IMR-90 (cell line): Measurements from ENCODE around the gene CDH26. TPM values are rescaled to one million over a fixed set of nuclear protein-coding genes. Genes with fewer than 3 reads are reported as not detected.
A peak's percentile ranks its signal among the peaks of the same experiment; 100 is the strongest.

Experiments
- ATAC-seq: fragments of 200-7000 bp; cut with Tn5 transposase; 2 replicates; pipeline ENCODE4 v1.9.1; 2020; ENCODE audit warnings: low read depth, mild to moderate bottlenecking, moderate library complexity
- BruUV-seq: library from RNA; stranded (reverse); fragments of 400-500 nt; replicated peaks from 2 replicates; lab custom pipeline; 2021; lab: Mats Ljungman, UMichigan
- CTCF ChIA-PET: fragments of 300-600 bp; formaldehyde crosslinking; extraction: SDS; loops from one replicate; lab custom pipeline; 2021; ENCODE audit warnings: antibody characterized with exemption; lab: Yijun Ruan, JAX
- POLR2A ChIA-PET: fragments of 300-600 bp; sonication (Branson Sonifier 250); formaldehyde crosslinking; loops from one replicate; lab custom pipeline; 2022; ENCODE audit warnings: antibody characterized with exemption; ENCODE audit not compliant: unreplicated experiment; lab: Charles Lee
- DNase-seq: peaks from one replicate; pipeline ENCODE4 v3.0.0; 2013
- H2AFZ ChIP-seq: replicated peaks from 2 replicates; pipeline ENCODE3; 2013; ENCODE audit warnings: low read length, mild to moderate bottlenecking; ENCODE audit not compliant: poor library complexity
- H2AK5ac ChIP-seq: 2 replicates; pipeline ENCODE4 v1.6.1; 2013; ENCODE audit warnings: low read depth, low read length, inconsistent platforms
- H2AK9ac ChIP-seq: replicated peaks from 2 replicates; pipeline ENCODE3; 2013; ENCODE audit warnings: mild to moderate bottlenecking, low read depth, low read length, moderate library complexity; ENCODE audit not compliant: poor library complexity
- H2BK120ac ChIP-seq: 2 replicates; pipeline ENCODE4 v1.6.1; 2013; ENCODE audit warnings: low read depth, low read length, inconsistent platforms
- H2BK15ac ChIP-seq: 3 replicates; pipeline ENCODE4 v1.6.1; 2013; ENCODE audit warnings: low read depth, low read length, inconsistent platforms
- H2BK20ac ChIP-seq: 2 replicates; pipeline ENCODE4 v1.6.1; 2013; ENCODE audit warnings: low read depth, mild to moderate bottlenecking, inconsistent platforms, low read length, moderate library complexity
- H2BK5ac ChIP-seq: 2 replicates; pipeline ENCODE4 v1.6.1; 2013; ENCODE audit warnings: mild to moderate bottlenecking, low read depth, low read length, inconsistent platforms; ENCODE audit not compliant: poor library complexity, severe bottlenecking
- H3K14ac ChIP-seq: replicated peaks from 2 replicates; pipeline ENCODE4 v1.6.1; 2013; ENCODE audit warnings: low read depth, low read length, inconsistent platforms
- H3K18ac ChIP-seq: 2 replicates; pipeline ENCODE4 v1.6.1; 2013; ENCODE audit warnings: low read depth, low read length, control low read depth
- H3K23ac ChIP-seq: 2 replicates; pipeline ENCODE4 v1.6.1; 2013; ENCODE audit warnings: low read depth, low read length, inconsistent platforms
- H3K27ac ChIP-seq: 2 replicates; pipeline ENCODE4 v1.5.1; 2013; ENCODE audit warnings: mild to moderate bottlenecking, control low read depth, low read length; ENCODE audit not compliant: insufficient read depth
- H3K27me3 ChIP-seq: 2 replicates; pipeline ENCODE4 v1.6.1; 2013; ENCODE audit warnings: low read length; ENCODE audit not compliant: control insufficient read depth, insufficient read depth
- H3K36me3 ChIP-seq: 2 replicates; pipeline ENCODE4 v1.6.1; 2013; ENCODE audit warnings: low read length, mixed read lengths; ENCODE audit not compliant: control insufficient read depth, insufficient read depth
- H3K4ac ChIP-seq: 2 replicates; pipeline ENCODE4 v1.6.1; 2013; ENCODE audit warnings: low read depth, low read length, inconsistent platforms
- H3K4me1 ChIP-seq: 2 replicates; pipeline ENCODE4 v1.6.1; 2013; ENCODE audit warnings: low read length, mixed read lengths; ENCODE audit not compliant: control insufficient read depth, insufficient read depth
- H3K4me2 ChIP-seq: 2 replicates; pipeline ENCODE4 v1.6.1; 2013; ENCODE audit warnings: low read depth, mild to moderate bottlenecking, control low read depth, low read length, moderate library complexity
- H3K4me3 ChIP-seq: 2 replicates; pipeline ENCODE4 v1.5.1; 2013; ENCODE audit warnings: low read depth, mild to moderate bottlenecking, control low read depth, low read length, moderate library complexity; ENCODE audit not compliant: insufficient read depth
- H3K56ac ChIP-seq: 2 replicates; pipeline ENCODE4 v1.6.1; 2013; ENCODE audit warnings: low read length, inconsistent platforms; ENCODE audit not compliant: insufficient read depth; ENCODE audit errors: extremely low read depth
- H3K79me1 ChIP-seq, 2 experiments: 2 replicates each; pipeline ENCODE4 v1.6.1; 2013; ENCODE audit warnings: low read length in 2 of 2, inconsistent platforms in 1 of 2, low read depth in 1 of 2
- H3K9ac ChIP-seq: 2 replicates; pipeline ENCODE4 v1.6.1; 2013; ENCODE audit warnings: low read depth, low read length, control low read depth
- H3K9me1 ChIP-seq: 2 replicates; pipeline ENCODE4 v1.6.1; 2013; ENCODE audit warnings: low read length, inconsistent platforms; ENCODE audit not compliant: insufficient read depth
- H3K9me3 ChIP-seq: 2 replicates; pipeline ENCODE4 v1.6.1; 2013; ENCODE audit warnings: low read length; ENCODE audit not compliant: control insufficient read depth, insufficient read depth
- H4K20me1 ChIP-seq: 2 replicates; pipeline ENCODE4 v1.6.1; 2013; ENCODE audit warnings: low read length, inconsistent platforms; ENCODE audit not compliant: insufficient read depth
- H4K5ac ChIP-seq: 2 replicates; pipeline ENCODE4 v1.6.1; 2013; ENCODE audit warnings: mild to moderate bottlenecking, low read depth, low read length, control low read depth
- H4K8ac ChIP-seq, 2 experiments: 2 replicates each; pipeline ENCODE4 v1.6.1; 2013; ENCODE audit warnings: low read depth in 2 of 2, low read length in 2 of 2, control low read depth in 1 of 2, inconsistent platforms in 1 of 2
- H4K91ac ChIP-seq: 2 replicates; pipeline ENCODE4 v1.6.1; 2013; ENCODE audit warnings: low read depth, low read length, inconsistent platforms; ENCODE audit not compliant: insufficient read depth
- BHLHE40 ChIP-seq: fragments of 150-350 bp; IDR thresholded peaks from 2 replicates; pipeline ENCODE4 v1.6.1; 2016; ENCODE audit warnings: mild to moderate bottlenecking, low read depth, low read length
- CEBPB ChIP-seq: IDR thresholded peaks from 2 replicates; pipeline ENCODE4 v1.6.1; 2012; ENCODE audit warnings: low read depth, low read length, improper control_type of control experiment
- CHD1 ChIP-seq: IDR thresholded peaks from 2 replicates; pipeline ENCODE4 v1.6.1; 2012; ENCODE audit warnings: low read depth, low read length, improper control_type of control experiment
- CTCF ChIP-seq: conservative IDR thresholded peaks from 2 replicates; pipeline ENCODE4 v1.5.1; 2012; ENCODE audit warnings: mild to moderate bottlenecking, low read depth, low read length, improper control_type of control experiment
- ELK1 ChIP-seq: fragments of 150-350 bp; IDR thresholded peaks from 2 replicates; pipeline ENCODE4 v1.6.1; 2016; ENCODE audit warnings: low read depth, mild to moderate bottlenecking, low read length, moderate library complexity, borderline replicate concordance
- FOS ChIP-seq: fragments of 150-350 bp; IDR thresholded peaks from 2 replicates; pipeline ENCODE4 v1.6.1; 2016; ENCODE audit warnings: low read depth, low read length
- MAFK ChIP-seq: IDR thresholded peaks from 2 replicates; pipeline ENCODE4 v1.6.1; 2012; ENCODE audit warnings: low read depth, low read length, improper control_type of control experiment
- MAZ ChIP-seq: IDR thresholded peaks from 2 replicates; pipeline ENCODE4 v1.6.1; 2012; ENCODE audit warnings: low read depth, mild to moderate bottlenecking, low read length, improper control_type of control experiment, moderate library complexity, borderline replicate concordance
- MXI1 ChIP-seq: IDR thresholded peaks from 2 replicates; pipeline ENCODE4 v1.6.1; 2012; ENCODE audit warnings: low read depth, mild to moderate bottlenecking, low read length, moderate library complexity, borderline replicate concordance
- NFE2L2 ChIP-seq: fragments of 150-350 bp; IDR thresholded peaks from 2 replicates; pipeline ENCODE4 v1.6.1; 2016; ENCODE audit warnings: low read depth, mild to moderate bottlenecking, low read length
- POLR2A ChIP-seq: IDR thresholded peaks from 2 replicates; pipeline ENCODE4 v1.6.1; 2012; ENCODE audit warnings: mild to moderate bottlenecking, low read depth, low read length
- RAD21 ChIP-seq: IDR thresholded peaks from 2 replicates; pipeline ENCODE4 v1.6.1; 2012; ENCODE audit warnings: low read length, improper control_type of control experiment
- RCOR1 ChIP-seq: IDR thresholded peaks from 2 replicates; pipeline ENCODE4 v1.6.1; 2012; ENCODE audit warnings: mild to moderate bottlenecking, low read length, improper control_type of control experiment; ENCODE audit not compliant: insufficient replicate concordance
- RFX5 ChIP-seq: IDR thresholded peaks from 2 replicates; pipeline ENCODE4 v1.8.0; 2012; ENCODE audit warnings: low read depth, mild to moderate bottlenecking, low read length, moderate library complexity
- SMC3 ChIP-seq: fragments of 150-350 bp; IDR thresholded peaks from 2 replicates; pipeline ENCODE4 v1.6.1; 2016; ENCODE audit warnings: low read depth, mild to moderate bottlenecking, antibody characterized with exemption, low read length, moderate library complexity
- USF2 ChIP-seq: fragments of 150-350 bp; IDR thresholded peaks from 2 replicates; pipeline ENCODE4 v1.6.1; 2017; ENCODE audit warnings: mild to moderate bottlenecking, antibody characterized with exemption, low read length, low read depth
- WGBS, 2 experiments: methylation state at CpG; one replicate each; pipeline versions ENCODE4 v1.1.5 to v1.1.7; 2013; ENCODE audit warnings: missing lambda C conversion rate in 2 of 2; ENCODE audit not compliant: insufficient read length in 1 of 2; ENCODE audit errors: extremely low coverage in 2 of 2; 5-methylcytosine and 5-hydroxymethylcytosine counted together
- dilution Hi-C: fragments of 300-500 bp; cut with HindIII; formaldehyde crosslinking; loops from one replicate; pipeline ENCODE4 v1.14.3; 2018; ENCODE audit warnings: low sequenced_read_pairs; ENCODE audit not compliant: unreplicated experiment
- in situ Hi-C: fragments of 300-500 bp; cut with MboI; formaldehyde crosslinking; loops from 3 replicates; pipeline ENCODE4 v1.14.3; 2019; ENCODE audit warnings: low sequenced_read_pairs, inconsistent platforms, mixed read lengths
- intact Hi-C: fragments of 100-400 bp; cut with micrococcal nuclease; formaldehyde crosslinking; loops from 2 replicates; pipeline ENCODE4 v1.10.0; 2022
- polyA plus RNA-seq, 3 experiments: library from polyadenylated mRNA; depleted of rRNA; stranded (reverse); fragments of >200 nt; gene quantifications; 2 replicates each; pipeline ENCODE4 v1.2.3, GENCODE V29; 2012; ENCODE audit warnings: low replicate concordance in 1 of 3
- total RNA-seq: library from RNA; depleted of rRNA; stranded (reverse); fragments of >200 nt; gene quantifications from 2 replicates; pipeline ENCODE4 v1.2.3, GENCODE V29; 2012

Gene CDH26
- total and polyA plus RNA-seq, 2 of the 4 experiments (the other 2 are of a cell fraction): not detected

- in situ Hi-C loops (no loop called here), dilution Hi-C loops (no loop called here), intact Hi-C loops (no loop called here)
- Histone ChIP-seq H3K4ac (no peak overlapping the region), H3K9me1 (peaks cover 3% of the 10 kb centered on the region), H2AK5ac (no peak overlapping the region), H3K9me3 (no peaks in the 10 kb centered on the region), H3K4me3 (no peak overlapping the region), H2BK120ac (no peak overlapping the region), H3K27ac (no peak overlapping the region), H2AK9ac (no peak overlapping the region), H3K79me1 (no peaks in the 10 kb centered on the region), H3K18ac (no peak overlapping the region), H3K4me1 (peaks cover 2% of the 10 kb centered on the region; the same call in 1 of the 2 replicates), H4K91ac (no peak overlapping the region), H2AFZ (peak overlapping the region; percentile 2), H2BK20ac (no peak overlapping the region), H3K27me3 (peaks cover 3% of the 10 kb centered on the region; the same call in 1 of the 2 replicates), H3K23ac (no peak overlapping the region), H4K5ac (no peak overlapping the region), H2BK15ac (no peak overlapping the region), H3K14ac (no peak overlapping the region), H4K8ac (no peak overlapping the region), H3K9ac (no peak overlapping the region), H2BK5ac (no peak overlapping the region), H3K36me3 (no peaks in the 10 kb centered on the region), H3K4me2 (no peak overlapping the region), H4K20me1 (no peaks in the 10 kb centered on the region), H3K56ac (no peak overlapping the region)
- TF ChIP-seq FOS (no peak), MAFK (no peak), CTCF (no peak), RAD21 (no peak), NFE2L2 (no peak), CHD1 (no peak), POLR2A (no peak), MXI1 (no peak), RFX5 (no peak), BHLHE40 (no peak), CEBPB (no peak), MAZ (no peak), RCOR1 (no peak), ELK1 (no peak), SMC3 (no peak), USF2 (no peak)
- no TSS peak for BruUV-seq
- no peak for DNase-seq
- ChIA-PET POLR2A (no interaction called here), CTCF (interaction anchor here (1.3 to 1.4 kb wide), 2 partner anchors 15 to 21 kb away, joined by 3 to 4 read pairs; no protein-coding TSS in a partner anchor)
- no peak for ATAC-seq
- WGBS, 2 experiments: 100% methylated on average over 1 of the region's 4 CpGs; no CpG with 5 or more reads in 1 of the 2 experiments
These were observed 78.1 kb downstream of the CDH26 start for GRCh38 chr20:60036346-60036745.
